Measurements from ENCODE around the gene TARBP2.

GRCh38 chr12:53482626-53483168 is 18.4 kb upstream of the TARBP2 start:
- TF ChIP-seq CTCF (IDR thresholded peaks at IDR 0.05), result no peak
- no peak for TF ChIP-seq POLR2A (IDR thresholded peaks at IDR 0.05)

Measured in Peyer's patch (tissue), 4 donors.